GM18909 (cell line): ENCODE measurements around the gene CRYBA4.
"Not testable (repeated sequence)": the region's sequence is repeated elsewhere in the genome, so short reads cannot be mapped to it uniquely, and the experiment has no call there.

Experiments used
- ATAC-seq: cut with Tn5 transposase; IDR thresholded peaks from one replicate; pipeline ENCODE4 v1.9.1; 2021; ENCODE audit warnings: mild to moderate bottlenecking; ENCODE audit not compliant: unreplicated experiment, poor library complexity

CRYBA4 gene

GRCh38 chr22:26593763-26594162 is 28.0 kb upstream of the CRYBA4 start:
- no peak for ATAC-seq

GRCh38 chr22:26597026-26597425 is 24.7 kb upstream of the CRYBA4 start:
- ATAC-seq: no peak

- no peak for ATAC-seq
These were observed 24.3 kb upstream of the CRYBA4 start for GRCh38 chr22:26597480-26597879.

- no peak for ATAC-seq
These were observed 22.3 kb upstream of the CRYBA4 start for GRCh38 chr22:26599505-26599904.

GRCh38 chr22:26601726-26602125 is 20.0 kb upstream of the CRYBA4 start:
- ATAC-seq: no peak

GRCh38 chr22:26602127-26602526 is 19.6 kb upstream of the CRYBA4 start:
- ATAC-seq: no peak

- ATAC-seq: no peak
These were observed 17.4 kb upstream of the CRYBA4 start for GRCh38 chr22:26604368-26604767.

GRCh38 chr22:26606611-26607010 is 15.2 kb upstream of the CRYBA4 start:
- no peak for ATAC-seq

GRCh38 chr22:26608129-26608528 is 13.6 kb upstream of the CRYBA4 start:
- ATAC-seq: no peak

GRCh38 chr22:26609287-26609686 is 12.5 kb upstream of the CRYBA4 start:
- no peak for ATAC-seq

GRCh38 chr22:26610072-26610958 is 11.4 kb upstream of the CRYBA4 start:
- peak; percentile 75 for ATAC-seq

GRCh38 chr22:26610996-26611395 is 10.8 kb upstream of the CRYBA4 start:
- no peak for ATAC-seq

GRCh38 chr22:26612652-26613051 is 9.1 kb upstream of the CRYBA4 start:
- ATAC-seq: no peak

- ATAC-seq: not testable (repeated sequence)
These were observed 8.0 kb upstream of the CRYBA4 start for GRCh38 chr22:26613753-26614152.

- ATAC-seq: no peak
These were observed 7.4 kb upstream of the CRYBA4 start for GRCh38 chr22:26614322-26614721.

- no peak for ATAC-seq
These were observed 6.6 kb upstream of the CRYBA4 start for GRCh38 chr22:26615149-26615548.

- no peak for ATAC-seq
These were observed 5.8 kb upstream of the CRYBA4 start for GRCh38 chr22:26615830-26616435.

GRCh38 chr22:26616650-26617049 is 5.1 kb upstream of the CRYBA4 start:
- ATAC-seq: no peak

GRCh38 chr22:26617271-26618199 is 4.2 kb upstream of the CRYBA4 start, which contains the start of gene CRYBB1:
Gene CRYBB1 (minus strand): TSS chr22:26618027. CDS start chr22:26616319, 1,708 bp downstream.
- ATAC-seq: no peak

GRCh38 chr22:26618455-26618854 is 3.3 kb upstream of the CRYBA4 start:
- no peak for ATAC-seq

- ATAC-seq: no peak
These were observed 2.3 kb upstream of the CRYBA4 start for GRCh38 chr22:26619510-26619909.
